H9 (cell line): ENCODE measurements around the gene ZNF681. TPM values are rescaled to one million over a fixed set of nuclear protein-coding genes. Genes with fewer than 3 reads are reported as not detected.

Experiments
- DNase-seq: peaks from one replicate; pipeline ENCODE4 v3.0.0-alpha.2; 2017
- H2AFZ ChIP-seq: one replicate; pipeline ENCODE4 v1.6.1; 2013; ENCODE audit warnings: mild to moderate bottlenecking, low read length, control low read depth, moderate library complexity
- H2AK5ac ChIP-seq: 2 replicates; pipeline ENCODE4 v1.6.1; 2013; ENCODE audit warnings: low read length, control low read depth, mixed read lengths; ENCODE audit not compliant: insufficient read length
- H2BK120ac ChIP-seq: one replicate; pipeline ENCODE4 v1.6.1; 2013; ENCODE audit warnings: low read depth, mild to moderate bottlenecking, low read length, control low read depth, inconsistent platforms; ENCODE audit not compliant: poor library complexity, severe bottlenecking
- H2BK12ac ChIP-seq: 2 replicates; pipeline ENCODE4 v1.6.1; 2013; ENCODE audit warnings: low read length, control low read depth, mixed read lengths, low read depth; ENCODE audit not compliant: insufficient read length
- H2BK15ac ChIP-seq: 2 replicates; pipeline ENCODE4 v1.6.1; 2013; ENCODE audit warnings: low read depth, low read length, control low read depth
- H2BK20ac ChIP-seq: one replicate; pipeline ENCODE4 v1.6.1; 2013; ENCODE audit warnings: low read depth, mild to moderate bottlenecking, low read length, control low read depth, inconsistent platforms; ENCODE audit not compliant: poor library complexity, severe bottlenecking
- H2BK5ac ChIP-seq: 2 replicates; pipeline ENCODE4 v1.6.1; 2013; ENCODE audit warnings: low read length, control low read depth, mixed read lengths; ENCODE audit not compliant: insufficient read length
- H3K14ac ChIP-seq: 2 replicates; pipeline ENCODE4 v1.6.1; 2013; ENCODE audit warnings: low read length, control low read depth; ENCODE audit not compliant: insufficient read depth
- H3K18ac ChIP-seq: 2 replicates; pipeline ENCODE4 v1.6.1; 2013; ENCODE audit warnings: low read depth, mild to moderate bottlenecking, mixed read lengths, low read length, control low read depth; ENCODE audit not compliant: insufficient read length
- H3K23ac ChIP-seq: 2 replicates; pipeline ENCODE4 v1.6.1; 2013; ENCODE audit warnings: low read length, control low read depth, mixed read lengths, low read depth; ENCODE audit not compliant: insufficient read length
- H3K23me2 ChIP-seq: 2 replicates; pipeline ENCODE4 v1.6.1; 2013; ENCODE audit warnings: low read depth, mild to moderate bottlenecking, mixed read lengths, low read length, control low read depth; ENCODE audit not compliant: insufficient read length, poor library complexity, severe bottlenecking
- H3K27ac ChIP-seq: 2 replicates; pipeline ENCODE4 v1.5.1; 2013; ENCODE audit warnings: low read length, control low read depth, mixed read lengths, low read depth; ENCODE audit not compliant: insufficient read length
- H3K27me3 ChIP-seq: 2 replicates; pipeline ENCODE4 v1.6.1; 2013; ENCODE audit warnings: low read length, control low read depth, inconsistent platforms; ENCODE audit not compliant: insufficient read depth
- H3K4ac ChIP-seq: 2 replicates; pipeline ENCODE4 v1.6.1; 2013; ENCODE audit warnings: low read depth, mild to moderate bottlenecking, control low read depth, inconsistent platforms, low read length, moderate library complexity
- H3K4me1 ChIP-seq: 2 replicates; pipeline ENCODE4 v1.6.1; 2013; ENCODE audit warnings: low read length, control low read depth, inconsistent platforms; ENCODE audit not compliant: insufficient read depth
- H3K4me2 ChIP-seq: 2 replicates; pipeline ENCODE4 v1.6.1; 2013; ENCODE audit warnings: low read length, control low read depth, mixed read lengths; ENCODE audit not compliant: insufficient read length, insufficient read depth
- H3K56ac ChIP-seq: 2 replicates; pipeline ENCODE4 v1.6.1; 2013; ENCODE audit warnings: low read depth, mild to moderate bottlenecking, mixed read lengths, low read length, control low read depth; ENCODE audit not compliant: insufficient read length
- H3K79me1 ChIP-seq: 2 replicates; pipeline ENCODE4 v1.6.1; 2013; ENCODE audit warnings: low read depth, mild to moderate bottlenecking, moderate library complexity, low read length, control low read depth, inconsistent platforms; ENCODE audit not compliant: insufficient read depth, poor library complexity, severe bottlenecking
- H3K79me2 ChIP-seq: 2 replicates; pipeline ENCODE4 v1.6.1; 2013; ENCODE audit warnings: low read length, control low read depth, inconsistent platforms; ENCODE audit not compliant: insufficient read depth
- H3K9ac ChIP-seq: 2 replicates; pipeline ENCODE4 v1.6.1; 2013; ENCODE audit warnings: low read length, control low read depth, mixed read lengths; ENCODE audit not compliant: insufficient read length; ENCODE audit errors: extremely low read depth
- H3K9me3 ChIP-seq: one replicate; pipeline ENCODE4 v1.6.1; 2013; ENCODE audit warnings: low read depth, low read length, inconsistent platforms; ENCODE audit not compliant: control insufficient read depth
- H3T11ph ChIP-seq: one replicate; pipeline ENCODE4 v1.6.1; 2013; ENCODE audit warnings: mild to moderate bottlenecking, low read length, control low read depth, inconsistent platforms
- H4K20me1 ChIP-seq: one replicate; pipeline ENCODE4 v1.6.1; 2013; ENCODE audit not compliant: control insufficient read depth, insufficient read length, insufficient read depth
- H4K5ac ChIP-seq: 2 replicates; pipeline ENCODE4 v1.6.1; 2013; ENCODE audit warnings: low read depth, mild to moderate bottlenecking, mixed read lengths, low read length, control low read depth; ENCODE audit not compliant: insufficient read length
- H4K8ac ChIP-seq: replicated peaks from 2 replicates; pipeline ENCODE4 v1.6.1; 2013; ENCODE audit warnings: low read length, control low read depth, mixed read lengths, low read depth; ENCODE audit not compliant: insufficient read length
- H4K91ac ChIP-seq: 2 replicates; pipeline ENCODE4 v1.6.1; 2013; ENCODE audit warnings: low read depth, mild to moderate bottlenecking, moderate library complexity, mixed read lengths, low read length, control low read depth; ENCODE audit not compliant: insufficient read length
- H3K27ac Mint-ChIP-seq, 3 experiments: 2 replicates in 2 of 3; 3 replicates in 1 of 3; pipeline ENCODE4 v1.8.0; 2020 to 2021; ENCODE audit warnings: mixed read lengths in 3 of 3, mild to moderate bottlenecking in 1 of 3, moderate library complexity in 1 of 3
- H3K27me3 Mint-ChIP-seq: 2 replicates; pipeline ENCODE4 v1.8.0; 2021; ENCODE audit warnings: low read depth, mild to moderate bottlenecking, moderate library complexity, mixed read lengths
- H3K36me3 Mint-ChIP-seq, 3 experiments: 2 replicates in 2 of 3; 3 replicates in 1 of 3; pipeline ENCODE4 v1.8.0; 2020 to 2021; ENCODE audit warnings: low read depth in 3 of 3, mixed read lengths in 3 of 3; ENCODE audit not compliant: insufficient read depth in 1 of 3
- H3K4me1 Mint-ChIP-seq, 2 experiments: 2 replicates each; pipeline ENCODE4 v1.8.0; 2020; ENCODE audit warnings: mixed read lengths in 2 of 2
- H3K4me3 Mint-ChIP-seq, 2 experiments: 2 replicates in 1 of 2; 3 replicates in 1 of 2; pipeline ENCODE4 v1.8.0; 2020 to 2021; ENCODE audit warnings: mild to moderate bottlenecking in 2 of 2, mixed read lengths in 2 of 2, moderate library complexity in 1 of 2
- H3K9me3 Mint-ChIP-seq, 2 experiments: 2 replicates in 1 of 2; 3 replicates in 1 of 2; pipeline ENCODE4 v1.8.0; 2020; ENCODE audit warnings: mild to moderate bottlenecking in 2 of 2, mixed read lengths in 2 of 2, moderate library complexity in 1 of 2
- CTCF ChIP-seq: fragments of 200-600 bp; sonication (generic); conservative IDR thresholded peaks from 3 replicates; pipeline ENCODE4 v1.8.0; 2021; ENCODE audit warnings: antibody characterized with exemption, mild to moderate bottlenecking
- WGBS: extraction: QIAGEN DNeasy Blood & Tissue Kit; methylation state at CpG from one replicate; pipeline ENCODE4 v1.1.7; 2013; ENCODE audit warnings: missing lambda C conversion rate, low lambda C conversion rate, mixed read lengths; ENCODE audit not compliant: insufficient read length; ENCODE audit errors: extremely low coverage; 5-methylcytosine and 5-hydroxymethylcytosine counted together
- long read RNA-seq: library from polyadenylated mRNA; unstranded; transcript quantifications from one replicate; pipeline ENCODE4 v2.0.0, GENCODE V29; 2020
- total RNA-seq: library from RNA; stranded (reverse); gene quantifications from 2 replicates; pipeline ENCODE4 v1.2.1, GENCODE V29; 2021

The ZNF681 gene
- 10.4 and 12.5 TPM in 2 replicates for total RNA-seq
- long read RNA-seq, full-length matches to known transcripts, result 14 of 34 reads
- long read RNA-seq, partial matches to known transcripts, result 0 of 34 reads
- long read RNA-seq, other reads (novel, unspliced or antisense), result 20 of 34 reads

- no peak within 1 kb of the TSS for H3T11ph ChIP-seq
- H3K27me3 ChIP-seq, result no peaks in the 10 kb centered on the region
- H2AFZ ChIP-seq, result no peak within 1 kb of the TSS
- peak within 1 kb of the TSS; percentile 52 for H3K18ac ChIP-seq
- H2BK15ac ChIP-seq, result no peak within 1 kb of the TSS
- Mint-ChIP-seq H3K4me3 (peak within 1 kb of the TSS; percentile 93 to 94), H3K27ac (peak within 1 kb of the TSS; percentile 88 to 98 (median 94); a peak in 4 of 7 replicates), H3K36me3 (peaks cover 16 to 25% (median 24%) of the 10 kb centered on the region in 3 experiments), H3K27me3 (peaks cover 6% of the 10 kb centered on the region), H3K9me3 (peaks cover 5 to 17% of the 10 kb centered on the region in 2 experiments), H3K4me1 (peaks cover 6 to 12% of the 10 kb centered on the region in 2 experiments)
- no peak within 1 kb of the TSS for H4K91ac ChIP-seq
- no peaks in the 10 kb centered on the region; the same call in 1 of the 2 replicates for H3K4me1 ChIP-seq
- H2AK5ac ChIP-seq, result no peak within 1 kb of the TSS
- H3K23me2 ChIP-seq, result peaks cover 2% of the 10 kb centered on the region
- peak within 1 kb of the TSS; percentile 70 for H3K9ac ChIP-seq
- no peak within 1 kb of the TSS for H4K5ac ChIP-seq
- H2BK5ac ChIP-seq, result no peak within 1 kb of the TSS
- H3K4me2 ChIP-seq, result peak within 1 kb of the TSS; percentile 50
- no peaks in the 10 kb centered on the region for H3K9me3 ChIP-seq
- H3K79me2 ChIP-seq, result peaks cover under 1% of the 10 kb centered on the region; the same call in 1 of the 2 replicates
- peak; percentile 24; the same call in 1 of the 3 replicates for TF ChIP-seq CTCF
- WGBS, result no CpG with 5 or more reads among the region's 44 CpGs
- no peak within 1 kb of the TSS for H3K56ac ChIP-seq
- H4K8ac ChIP-seq, result no peak within 1 kb of the TSS
- no peak within 1 kb of the TSS for H2BK120ac ChIP-seq
- H2BK12ac ChIP-seq, result no peak within 1 kb of the TSS
- no peak within 1 kb of the TSS for H2BK20ac ChIP-seq
- H3K4ac ChIP-seq, result no peak within 1 kb of the TSS
- H3K79me1 ChIP-seq, result no peaks in the 10 kb centered on the region
- H3K14ac ChIP-seq, result peak within 1 kb of the TSS; percentile 88
- no peaks in the 10 kb centered on the region for H4K20me1 ChIP-seq
- H3K23ac ChIP-seq, result no peak within 1 kb of the TSS
- DNase-seq, result peak; percentile 92
- H3K27ac ChIP-seq, result no peak within 1 kb of the TSS
Observed at GRCh38 chr19:23758187-23759074, at the start of gene ZNF681. TSS of gene ZNF681 (minus strand) at chr19:23758891. CDS start at chr19:23758749, 142 bp downstream.
